IMR-90 (cell line): ENCODE measurements around the gene STARD3. TPM values are rescaled to one million over a fixed set of nuclear protein-coding genes. Genes with fewer than 3 reads are reported as not detected.

Source experiments
- ATAC-seq: fragments of 200-7000 bp; cut with Tn5 transposase; 2 replicates; pipeline ENCODE4 v1.9.1; 2020; ENCODE audit warnings: low read depth, mild to moderate bottlenecking, moderate library complexity
- BruUV-seq: library from RNA; stranded (reverse); fragments of 400-500 nt; replicated peaks from 2 replicates; lab custom pipeline; 2021; lab: Mats Ljungman, UMichigan
- CTCF ChIA-PET: fragments of 300-600 bp; formaldehyde crosslinking; extraction: SDS; loops from one replicate; lab custom pipeline; 2021; ENCODE audit warnings: antibody characterized with exemption; lab: Yijun Ruan, JAX
- POLR2A ChIA-PET: fragments of 300-600 bp; sonication (Branson Sonifier 250); formaldehyde crosslinking; loops from one replicate; lab custom pipeline; 2022; ENCODE audit warnings: antibody characterized with exemption; ENCODE audit not compliant: unreplicated experiment; lab: Charles Lee
- DNase-seq: peaks from one replicate; pipeline ENCODE4 v3.0.0; 2013
- H2AFZ ChIP-seq: replicated peaks from 2 replicates; pipeline ENCODE3; 2013; ENCODE audit warnings: low read length, mild to moderate bottlenecking; ENCODE audit not compliant: poor library complexity
- H2AK5ac ChIP-seq: 2 replicates; pipeline ENCODE4 v1.6.1; 2013; ENCODE audit warnings: low read depth, low read length, inconsistent platforms
- H2AK9ac ChIP-seq: replicated peaks from 2 replicates; pipeline ENCODE3; 2013; ENCODE audit warnings: mild to moderate bottlenecking, low read depth, low read length, moderate library complexity; ENCODE audit not compliant: poor library complexity
- H2BK120ac ChIP-seq: 2 replicates; pipeline ENCODE4 v1.6.1; 2013; ENCODE audit warnings: low read depth, low read length, inconsistent platforms
- H2BK15ac ChIP-seq: 3 replicates; pipeline ENCODE4 v1.6.1; 2013; ENCODE audit warnings: low read depth, low read length, inconsistent platforms
- H2BK20ac ChIP-seq: 2 replicates; pipeline ENCODE4 v1.6.1; 2013; ENCODE audit warnings: low read depth, mild to moderate bottlenecking, inconsistent platforms, low read length, moderate library complexity
- H2BK5ac ChIP-seq: 2 replicates; pipeline ENCODE4 v1.6.1; 2013; ENCODE audit warnings: mild to moderate bottlenecking, low read depth, low read length, inconsistent platforms; ENCODE audit not compliant: poor library complexity, severe bottlenecking
- H3K14ac ChIP-seq: replicated peaks from 2 replicates; pipeline ENCODE4 v1.6.1; 2013; ENCODE audit warnings: low read depth, low read length, inconsistent platforms
- H3K18ac ChIP-seq: 2 replicates; pipeline ENCODE4 v1.6.1; 2013; ENCODE audit warnings: low read depth, low read length, control low read depth
- H3K23ac ChIP-seq: 2 replicates; pipeline ENCODE4 v1.6.1; 2013; ENCODE audit warnings: low read depth, low read length, inconsistent platforms
- H3K27ac ChIP-seq: 2 replicates; pipeline ENCODE4 v1.5.1; 2013; ENCODE audit warnings: mild to moderate bottlenecking, control low read depth, low read length; ENCODE audit not compliant: insufficient read depth
- H3K27me3 ChIP-seq: 2 replicates; pipeline ENCODE4 v1.6.1; 2013; ENCODE audit warnings: low read length; ENCODE audit not compliant: control insufficient read depth, insufficient read depth
- H3K36me3 ChIP-seq: 2 replicates; pipeline ENCODE4 v1.6.1; 2013; ENCODE audit warnings: low read length, mixed read lengths; ENCODE audit not compliant: control insufficient read depth, insufficient read depth
- H3K4ac ChIP-seq: 2 replicates; pipeline ENCODE4 v1.6.1; 2013; ENCODE audit warnings: low read depth, low read length, inconsistent platforms
- H3K4me1 ChIP-seq: 2 replicates; pipeline ENCODE4 v1.6.1; 2013; ENCODE audit warnings: low read length, mixed read lengths; ENCODE audit not compliant: control insufficient read depth, insufficient read depth
- H3K4me2 ChIP-seq: 2 replicates; pipeline ENCODE4 v1.6.1; 2013; ENCODE audit warnings: low read depth, mild to moderate bottlenecking, control low read depth, low read length, moderate library complexity
- H3K4me3 ChIP-seq: 2 replicates; pipeline ENCODE4 v1.5.1; 2013; ENCODE audit warnings: low read depth, mild to moderate bottlenecking, control low read depth, low read length, moderate library complexity; ENCODE audit not compliant: insufficient read depth
- H3K56ac ChIP-seq: 2 replicates; pipeline ENCODE4 v1.6.1; 2013; ENCODE audit warnings: low read length, inconsistent platforms; ENCODE audit not compliant: insufficient read depth; ENCODE audit errors: extremely low read depth
- H3K79me1 ChIP-seq, 2 experiments: 2 replicates each; pipeline ENCODE4 v1.6.1; 2013; ENCODE audit warnings: low read length in 2 of 2, inconsistent platforms in 1 of 2, low read depth in 1 of 2
- H3K9ac ChIP-seq: 2 replicates; pipeline ENCODE4 v1.6.1; 2013; ENCODE audit warnings: low read depth, low read length, control low read depth
- H3K9me1 ChIP-seq: 2 replicates; pipeline ENCODE4 v1.6.1; 2013; ENCODE audit warnings: low read length, inconsistent platforms; ENCODE audit not compliant: insufficient read depth
- H3K9me3 ChIP-seq: 2 replicates; pipeline ENCODE4 v1.6.1; 2013; ENCODE audit warnings: low read length; ENCODE audit not compliant: control insufficient read depth, insufficient read depth
- H4K20me1 ChIP-seq: 2 replicates; pipeline ENCODE4 v1.6.1; 2013; ENCODE audit warnings: low read length, inconsistent platforms; ENCODE audit not compliant: insufficient read depth
- H4K5ac ChIP-seq: 2 replicates; pipeline ENCODE4 v1.6.1; 2013; ENCODE audit warnings: mild to moderate bottlenecking, low read depth, low read length, control low read depth
- H4K8ac ChIP-seq, 2 experiments: 2 replicates each; pipeline ENCODE4 v1.6.1; 2013; ENCODE audit warnings: low read depth in 2 of 2, low read length in 2 of 2, control low read depth in 1 of 2, inconsistent platforms in 1 of 2
- H4K91ac ChIP-seq: 2 replicates; pipeline ENCODE4 v1.6.1; 2013; ENCODE audit warnings: low read depth, low read length, inconsistent platforms; ENCODE audit not compliant: insufficient read depth
- BHLHE40 ChIP-seq: fragments of 150-350 bp; IDR thresholded peaks from 2 replicates; pipeline ENCODE4 v1.6.1; 2016; ENCODE audit warnings: mild to moderate bottlenecking, low read depth, low read length
- CEBPB ChIP-seq: IDR thresholded peaks from 2 replicates; pipeline ENCODE4 v1.6.1; 2012; ENCODE audit warnings: low read depth, low read length, improper control_type of control experiment
- CHD1 ChIP-seq: IDR thresholded peaks from 2 replicates; pipeline ENCODE4 v1.6.1; 2012; ENCODE audit warnings: low read depth, low read length, improper control_type of control experiment
- CTCF ChIP-seq: conservative IDR thresholded peaks from 2 replicates; pipeline ENCODE4 v1.5.1; 2012; ENCODE audit warnings: mild to moderate bottlenecking, low read depth, low read length, improper control_type of control experiment
- ELK1 ChIP-seq: fragments of 150-350 bp; IDR thresholded peaks from 2 replicates; pipeline ENCODE4 v1.6.1; 2016; ENCODE audit warnings: low read depth, mild to moderate bottlenecking, low read length, moderate library complexity, borderline replicate concordance
- FOS ChIP-seq: fragments of 150-350 bp; IDR thresholded peaks from 2 replicates; pipeline ENCODE4 v1.6.1; 2016; ENCODE audit warnings: low read depth, low read length
- MAFK ChIP-seq: IDR thresholded peaks from 2 replicates; pipeline ENCODE4 v1.6.1; 2012; ENCODE audit warnings: low read depth, low read length, improper control_type of control experiment
- MAZ ChIP-seq: IDR thresholded peaks from 2 replicates; pipeline ENCODE4 v1.6.1; 2012; ENCODE audit warnings: low read depth, mild to moderate bottlenecking, low read length, improper control_type of control experiment, moderate library complexity, borderline replicate concordance
- MXI1 ChIP-seq: IDR thresholded peaks from 2 replicates; pipeline ENCODE4 v1.6.1; 2012; ENCODE audit warnings: low read depth, mild to moderate bottlenecking, low read length, moderate library complexity, borderline replicate concordance
- NFE2L2 ChIP-seq: fragments of 150-350 bp; IDR thresholded peaks from 2 replicates; pipeline ENCODE4 v1.6.1; 2016; ENCODE audit warnings: low read depth, mild to moderate bottlenecking, low read length
- POLR2A ChIP-seq: IDR thresholded peaks from 2 replicates; pipeline ENCODE4 v1.6.1; 2012; ENCODE audit warnings: mild to moderate bottlenecking, low read depth, low read length
- RAD21 ChIP-seq: IDR thresholded peaks from 2 replicates; pipeline ENCODE4 v1.6.1; 2012; ENCODE audit warnings: low read length, improper control_type of control experiment
- RCOR1 ChIP-seq: IDR thresholded peaks from 2 replicates; pipeline ENCODE4 v1.6.1; 2012; ENCODE audit warnings: mild to moderate bottlenecking, low read length, improper control_type of control experiment; ENCODE audit not compliant: insufficient replicate concordance
- RFX5 ChIP-seq: IDR thresholded peaks from 2 replicates; pipeline ENCODE4 v1.8.0; 2012; ENCODE audit warnings: low read depth, mild to moderate bottlenecking, low read length, moderate library complexity
- SMC3 ChIP-seq: fragments of 150-350 bp; IDR thresholded peaks from 2 replicates; pipeline ENCODE4 v1.6.1; 2016; ENCODE audit warnings: low read depth, mild to moderate bottlenecking, antibody characterized with exemption, low read length, moderate library complexity
- USF2 ChIP-seq: fragments of 150-350 bp; IDR thresholded peaks from 2 replicates; pipeline ENCODE4 v1.6.1; 2017; ENCODE audit warnings: mild to moderate bottlenecking, antibody characterized with exemption, low read length, low read depth
- WGBS, 2 experiments: methylation state at CpG; one replicate each; pipeline versions ENCODE4 v1.1.5 to v1.1.7; 2013; ENCODE audit warnings: missing lambda C conversion rate in 2 of 2; ENCODE audit not compliant: insufficient read length in 1 of 2; ENCODE audit errors: extremely low coverage in 2 of 2; 5-methylcytosine and 5-hydroxymethylcytosine counted together
- dilution Hi-C: fragments of 300-500 bp; cut with HindIII; formaldehyde crosslinking; loops from one replicate; pipeline ENCODE4 v1.14.3; 2018; ENCODE audit warnings: low sequenced_read_pairs; ENCODE audit not compliant: unreplicated experiment
- in situ Hi-C: fragments of 300-500 bp; cut with MboI; formaldehyde crosslinking; loops from 3 replicates; pipeline ENCODE4 v1.14.3; 2019; ENCODE audit warnings: low sequenced_read_pairs, inconsistent platforms, mixed read lengths
- intact Hi-C: fragments of 100-400 bp; cut with micrococcal nuclease; formaldehyde crosslinking; loops from 2 replicates; pipeline ENCODE4 v1.10.0; 2022
- polyA plus RNA-seq, 3 experiments: library from polyadenylated mRNA; depleted of rRNA; stranded (reverse); fragments of >200 nt; gene quantifications; 2 replicates each; pipeline ENCODE4 v1.2.3, GENCODE V29; 2012; ENCODE audit warnings: low replicate concordance in 1 of 3
- total RNA-seq: library from RNA; depleted of rRNA; stranded (reverse); fragments of >200 nt; gene quantifications from 2 replicates; pipeline ENCODE4 v1.2.3, GENCODE V29; 2012

STARD3 gene
- total and polyA plus RNA-seq, 2 of the 4 experiments (the other 2 are of a cell fraction): 8.1 to 50.4 TPM

- Histone ChIP-seq H3K79me1 (peaks cover 7 to 14% of the 10 kb centered on the region in 2 experiments), H2BK15ac (no peak overlapping the region), H2AK5ac (no peak overlapping the region), H3K9me1 (no peaks in the 10 kb centered on the region), H3K4me3 (no peak overlapping the region), H3K27me3 (no peaks in the 10 kb centered on the region), H2AFZ (no peak overlapping the region), H4K8ac (no peak overlapping the region), H4K20me1 (peaks cover 14% of the 10 kb centered on the region), H3K18ac (no peak overlapping the region), H3K4me2 (no peak overlapping the region), H3K56ac (no peak overlapping the region), H3K36me3 (peaks cover 42% of the 10 kb centered on the region), H3K27ac (no peak overlapping the region), H4K91ac (no peak overlapping the region), H3K9ac (no peak overlapping the region), H3K4ac (no peak overlapping the region), H3K4me1 (no peaks in the 10 kb centered on the region), H3K9me3 (no peaks in the 10 kb centered on the region), H4K5ac (no peak overlapping the region), H2BK20ac (no peak overlapping the region), H3K14ac (no peak overlapping the region), H2AK9ac (no peak overlapping the region), H3K23ac (no peak overlapping the region), H2BK5ac (no peak overlapping the region), H2BK120ac (no peak overlapping the region)
- no TSS peak for BruUV-seq
- intact Hi-C loops (no loop called here), dilution Hi-C loops (no loop called here), in situ Hi-C loops (no loop called here)
- TF ChIP-seq POLR2A: no peak
- TF ChIP-seq MXI1: no peak
- no peak for TF ChIP-seq NFE2L2
- no peak for TF ChIP-seq SMC3
- no peak for TF ChIP-seq FOS
- no peak for TF ChIP-seq CTCF
- TF ChIP-seq MAFK: no peak
- no peak for TF ChIP-seq CHD1
- TF ChIP-seq CEBPB: no peak
- TF ChIP-seq USF2: no peak
- TF ChIP-seq RCOR1: no peak
- TF ChIP-seq MAZ: no peak
- TF ChIP-seq RFX5: no peak
- TF ChIP-seq RAD21: no peak
- TF ChIP-seq ELK1: no peak
- no peak for TF ChIP-seq BHLHE40
- POLR2A ChIA-PET: no interaction called here
- CTCF ChIA-PET: interaction anchor here (0.6 kb wide), 2 partner anchors 63 to 161 kb away, joined by 3 to 15 read pairs; no protein-coding TSS in a partner anchor
- WGBS, 2 experiments: 100% methylated on average over 2 of the region's 11 CpGs; no CpG with 5 or more reads in 1 of the 2 experiments
- ATAC-seq (no peak), DNase-seq (no peak)
Measured at GRCh38 chr17:39658346-39658745, 21.4 kb downstream of the STARD3 start.
